COLO829 (cell line): Measurements from ENCODE around the gene SH3YL1.
"Not testable (repeated sequence)": the region's sequence is repeated elsewhere in the genome, so short reads cannot be mapped to it uniquely, and the experiment has no call there.

ENCODE experiments used
- DNase-seq: peaks from one replicate; pipeline ENCODE4 v3.0.0; 2012; ENCODE audit warnings: low spot score

The SH3YL1 gene

GRCh38 chr2:177733-178132 is 86.1 kb downstream of the SH3YL1 start:
- no peak for DNase-seq

- DNase-seq = peak; percentile 38
Measured at GRCh38 chr2:176917-177316, 86.9 kb downstream of the SH3YL1 start.

- no peak for DNase-seq
Measured at GRCh38 chr2:175880-176820, 87.7 kb downstream of the SH3YL1 start.

GRCh38 chr2:175161-175786 is 88.6 kb downstream of the SH3YL1 start:
- no peak for DNase-seq

- not testable (repeated sequence) for DNase-seq
Measured at GRCh38 chr2:172120-172519, 91.7 kb downstream of the SH3YL1 start.

- DNase-seq = no peak
Measured at GRCh38 chr2:169741-170140, 94.1 kb downstream of the SH3YL1 start.
